CD4-positive, alpha-beta T cell treated with Interleukin-4 for 1 hour (primary cell): Measurements from ENCODE around the gene MYLIP.

Experiments used
- DNase-seq, 2 donors: peaks; one replicate each; pipeline ENCODE4 v3.0.0-alpha.2; 2020 to 2022

The MYLIP gene

DNA sequence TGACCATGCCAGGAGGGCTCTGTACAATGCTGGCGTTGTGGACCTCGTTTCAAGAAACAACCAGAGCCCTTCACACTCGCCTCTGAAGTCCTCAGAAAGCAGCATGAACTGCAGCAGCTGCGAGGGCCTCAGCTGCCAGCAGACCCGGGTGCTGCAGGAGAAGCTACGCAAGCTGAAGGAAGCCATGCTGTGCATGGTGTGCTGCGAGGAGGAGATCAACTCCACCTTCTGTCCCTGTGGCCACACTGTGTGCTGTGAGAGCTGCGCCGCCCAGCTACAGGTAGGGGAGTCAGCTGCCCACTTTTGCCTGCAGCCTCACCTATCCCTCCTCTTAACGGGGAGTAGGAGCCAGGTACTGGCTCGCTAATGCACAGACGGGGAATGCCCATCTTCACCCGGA lies 16.2 kb downstream of the MYLIP start:
- DNase-seq = no peak

DNA sequence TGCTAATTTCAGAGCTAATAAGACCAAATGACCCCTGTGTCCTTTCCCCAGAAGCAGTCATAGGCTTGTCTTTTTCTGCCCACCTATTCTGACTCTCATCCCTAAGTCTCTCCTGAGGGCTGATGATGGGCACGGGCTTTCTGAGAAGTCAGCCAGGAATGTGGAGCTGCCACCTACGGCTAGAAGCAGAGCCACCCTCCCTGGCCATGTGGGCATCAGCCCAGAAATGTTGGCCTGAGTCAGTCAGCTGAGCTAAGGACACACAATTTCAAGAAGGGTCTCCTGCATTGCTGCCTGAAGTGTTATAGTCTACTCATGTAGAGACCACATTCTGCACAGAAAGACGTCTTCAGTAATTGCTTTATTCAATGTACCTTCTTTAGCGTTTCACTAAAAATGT lies 17.1 kb downstream of the MYLIP start:
- DNase-seq = no peak

DNA sequence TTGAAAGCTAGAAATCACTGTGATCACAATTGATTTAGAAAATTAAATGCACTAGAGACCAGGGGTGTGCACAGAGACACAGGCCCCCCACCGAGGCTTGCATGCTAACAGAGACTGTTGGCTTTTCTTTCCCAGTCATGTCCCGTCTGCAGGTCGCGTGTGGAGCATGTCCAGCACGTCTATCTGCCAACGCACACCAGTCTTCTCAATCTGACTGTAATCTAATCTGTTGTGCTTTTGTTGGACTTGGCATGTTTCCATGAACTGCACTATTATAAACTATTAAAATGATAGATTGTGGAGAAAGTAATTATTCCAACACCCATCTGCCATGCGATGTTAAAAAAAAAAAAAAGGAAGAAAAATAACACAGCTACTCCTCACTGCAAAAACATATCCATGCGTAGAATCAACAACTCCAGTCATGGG lies 17.7 kb downstream of the MYLIP start:
- no peak for DNase-seq

DNA sequence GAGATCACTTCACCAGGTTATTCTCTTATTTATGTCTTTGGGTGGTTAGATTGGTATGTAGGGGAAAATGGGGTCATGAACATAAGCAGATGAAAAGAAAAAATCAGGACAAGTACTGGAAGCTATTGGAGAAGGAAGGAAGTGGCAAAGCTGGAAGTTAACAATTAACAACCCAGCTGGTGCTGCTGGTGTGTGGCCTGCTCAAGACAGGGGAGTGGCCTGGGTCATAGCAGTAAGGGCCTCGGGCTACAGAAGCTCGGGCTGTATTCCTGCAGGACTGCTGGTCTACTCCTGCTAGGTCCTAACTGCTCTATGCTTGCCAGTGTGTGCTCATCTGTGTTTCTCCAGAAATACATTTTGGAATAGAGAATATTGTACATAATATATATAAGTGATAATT lies 19.6 kb downstream of the MYLIP start:
- DNase-seq = no peak

DNA sequence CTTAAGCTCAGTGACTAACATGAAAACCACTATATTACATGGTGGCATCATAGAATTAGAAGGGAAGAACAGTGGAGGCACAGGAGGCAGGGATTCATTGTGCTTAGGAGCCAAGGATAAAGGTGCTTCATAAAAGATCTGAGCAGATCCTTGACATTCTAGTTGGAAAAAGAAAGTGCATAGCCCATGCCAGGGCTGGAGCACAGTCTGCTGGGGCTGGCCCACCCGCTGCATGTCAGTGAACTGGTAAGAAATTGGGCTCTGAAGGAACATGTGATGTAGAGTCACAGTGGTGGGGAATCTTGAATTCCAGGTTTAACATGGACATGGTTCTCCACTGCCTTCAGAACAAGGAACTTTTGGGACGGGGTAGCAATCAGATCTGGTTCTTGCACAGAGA lies 20.4 kb downstream of the MYLIP start:
- DNase-seq = no peak

DNA sequence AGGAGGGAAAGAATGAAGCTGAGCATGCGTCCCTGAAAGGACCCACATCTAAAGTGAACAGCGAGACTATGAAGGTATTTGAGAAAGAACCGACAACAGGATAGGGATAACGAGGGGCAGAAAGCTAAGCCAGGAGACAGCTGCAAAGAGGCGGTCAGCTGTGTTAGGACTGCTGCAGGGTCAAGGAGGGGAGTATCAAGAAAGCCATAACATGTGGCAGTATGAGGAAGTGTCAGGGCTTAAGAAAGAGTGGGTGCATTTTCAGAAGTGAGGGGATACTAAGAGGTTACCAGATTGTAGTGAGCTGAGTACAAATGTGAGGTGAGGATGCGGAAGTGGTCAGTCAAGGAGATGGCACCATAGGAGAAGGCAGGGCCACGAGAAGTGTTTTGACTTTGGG lies 21.2 kb downstream of the MYLIP start:
- DNase-seq = no peak

DNA sequence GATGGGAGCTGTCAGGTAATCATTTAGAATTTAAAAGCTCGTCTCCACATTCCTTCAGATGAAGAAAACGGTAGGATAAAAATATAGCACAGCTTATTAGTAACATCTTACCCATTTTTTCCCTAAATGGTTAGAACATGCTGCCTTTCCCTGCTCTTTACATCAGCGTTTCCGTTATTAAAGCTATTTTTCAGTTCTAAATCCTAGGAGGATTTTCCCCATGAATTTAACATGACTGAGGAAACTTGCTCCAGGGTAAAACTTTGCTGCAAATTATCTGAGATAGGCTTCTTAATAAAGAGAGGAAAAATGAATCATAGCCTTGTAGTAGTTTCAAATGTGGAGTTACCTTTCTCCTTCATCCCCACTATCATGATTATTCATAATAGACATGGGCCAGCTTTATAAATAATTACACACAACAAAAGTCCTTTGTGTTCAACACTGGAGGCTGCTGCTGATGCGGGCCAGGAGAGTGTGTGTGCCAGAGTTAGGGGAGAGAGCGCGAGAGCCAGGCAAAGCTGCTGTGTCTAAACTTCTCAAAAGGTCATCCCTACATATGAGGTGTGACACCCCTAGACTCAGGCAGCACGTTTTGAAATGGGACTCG lies 24.4 kb downstream of the MYLIP start:
- no peak for DNase-seq

DNA sequence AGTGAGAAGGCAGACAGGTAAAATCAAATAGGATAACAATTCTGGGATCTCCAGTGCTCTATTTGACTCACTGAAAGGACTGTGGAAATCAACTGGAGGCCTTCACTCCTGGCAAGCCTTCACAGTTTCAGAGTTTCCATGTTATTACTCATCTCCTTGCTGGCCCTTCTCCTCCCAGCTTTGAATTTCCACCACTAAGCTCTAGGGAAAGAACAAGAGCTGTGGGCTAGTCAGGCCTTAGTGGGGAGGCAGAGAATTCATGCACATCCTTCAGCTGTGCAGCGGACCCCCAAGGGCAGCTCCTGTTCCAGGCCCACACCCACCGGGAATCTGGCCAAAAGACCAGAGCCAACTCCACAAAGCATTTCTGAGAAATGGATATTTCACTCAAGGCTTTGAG lies 26.0 kb downstream of the MYLIP start:
- DNase-seq = no peak

DNA sequence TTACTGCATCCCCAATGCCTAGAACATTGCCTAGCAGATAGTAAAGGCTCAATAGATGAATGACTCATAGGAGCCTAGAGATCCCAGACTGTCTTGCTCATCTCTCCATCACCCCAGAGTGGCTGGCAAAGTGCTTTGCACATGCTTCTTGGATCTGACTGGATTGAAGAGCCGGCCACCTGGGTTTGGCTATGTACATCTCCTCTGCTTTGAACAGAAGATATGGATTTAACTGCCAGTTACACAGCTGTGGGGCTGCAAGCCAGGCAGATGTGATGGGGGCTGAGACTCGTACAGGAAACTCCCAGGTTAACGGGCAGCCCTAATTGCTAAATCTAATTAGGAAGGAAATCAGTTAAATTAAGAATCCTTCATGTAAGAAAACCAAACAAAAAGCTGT lies 28.6 kb downstream of the MYLIP start:
- no peak for DNase-seq

DNA sequence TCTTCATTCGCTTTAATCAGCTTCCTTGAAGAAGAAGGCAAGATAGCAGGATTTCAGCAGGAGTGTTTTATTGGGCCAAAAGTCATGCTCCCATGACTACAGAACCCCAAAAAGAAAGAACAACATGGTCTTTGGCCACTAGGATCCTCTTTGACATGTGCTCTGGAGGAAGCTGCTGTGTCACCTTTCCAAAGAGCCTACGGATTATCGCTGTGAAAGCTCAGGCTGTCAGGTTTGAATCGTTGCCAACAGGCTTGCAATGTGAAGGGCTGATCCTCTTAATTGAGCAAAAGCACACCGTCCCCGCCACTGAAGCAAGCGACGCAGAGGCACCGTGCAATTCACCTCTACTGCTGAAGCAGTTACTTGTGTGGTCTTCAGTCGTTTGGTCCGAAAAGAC lies 29.0 kb downstream of the MYLIP start:
- no peak for DNase-seq

DNA sequence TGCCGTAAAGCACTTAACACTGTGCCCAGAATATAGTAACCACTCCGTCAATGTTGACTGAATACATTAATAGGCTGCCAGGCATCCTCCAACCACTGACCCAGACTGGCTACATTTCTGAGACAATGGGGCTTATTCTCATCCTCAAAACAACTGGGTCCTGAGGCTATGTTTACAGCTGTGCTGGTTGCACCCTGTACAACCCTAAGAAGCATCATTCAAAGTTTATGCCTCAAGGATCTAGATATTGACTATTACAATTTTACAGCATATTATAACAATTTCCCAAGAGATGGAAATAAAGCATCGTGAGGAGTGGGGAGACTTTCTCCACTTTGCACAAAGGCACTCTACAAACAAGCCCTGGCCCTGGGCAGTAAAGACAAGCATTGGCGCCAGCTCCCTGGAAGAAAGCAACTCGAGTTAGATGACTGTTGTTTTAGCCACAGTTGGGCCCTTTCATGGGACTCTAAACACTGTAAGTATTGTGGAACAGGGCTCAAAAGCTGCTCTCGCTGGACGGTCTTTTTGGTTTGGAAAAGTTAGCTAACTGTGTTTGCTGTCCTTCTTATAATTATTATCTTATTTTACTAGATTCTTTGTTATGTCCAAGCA lies 30.2 kb downstream of the MYLIP start:
- no peak for DNase-seq

DNA sequence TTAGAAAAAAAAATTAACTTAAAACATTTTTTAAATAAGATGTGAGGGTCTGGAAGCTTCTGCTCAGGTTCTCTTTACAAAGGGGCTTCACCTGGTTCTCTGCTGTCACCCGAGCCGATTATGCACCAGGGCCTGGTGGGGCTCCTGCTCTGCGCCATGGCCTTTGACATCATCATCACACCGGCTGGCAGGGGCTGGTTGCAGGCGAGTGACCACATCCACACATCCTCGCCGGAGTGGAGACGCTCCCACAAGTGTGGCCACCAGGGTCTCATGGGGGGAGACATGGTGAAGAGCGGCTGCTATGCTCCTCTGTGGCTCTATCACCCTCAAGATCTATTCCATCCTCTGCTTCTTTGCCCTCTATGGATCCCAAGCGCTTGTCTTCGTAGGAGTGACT lies 31.9 kb downstream of the MYLIP start:
- DNase-seq = no peak

DNA sequence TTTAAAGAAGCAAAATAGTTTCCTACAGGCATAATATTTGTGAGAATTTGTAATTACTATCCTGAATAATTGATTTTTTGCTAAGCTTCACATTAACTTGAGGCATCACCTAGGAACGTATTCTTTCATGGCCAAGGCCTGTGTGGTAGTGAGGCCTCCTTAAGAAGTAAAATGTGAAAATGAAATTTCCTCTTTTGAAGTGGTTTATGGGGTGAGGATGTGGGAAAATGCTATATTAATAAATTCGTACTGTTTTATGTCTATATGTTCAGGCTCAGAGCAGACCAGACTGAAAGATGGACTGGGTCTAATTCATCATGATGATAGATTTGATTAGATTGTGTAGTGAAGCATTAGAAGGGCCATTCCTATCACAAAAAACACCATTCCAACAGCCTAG lies 33.1 kb downstream of the MYLIP start:
- no peak for DNase-seq

DNA sequence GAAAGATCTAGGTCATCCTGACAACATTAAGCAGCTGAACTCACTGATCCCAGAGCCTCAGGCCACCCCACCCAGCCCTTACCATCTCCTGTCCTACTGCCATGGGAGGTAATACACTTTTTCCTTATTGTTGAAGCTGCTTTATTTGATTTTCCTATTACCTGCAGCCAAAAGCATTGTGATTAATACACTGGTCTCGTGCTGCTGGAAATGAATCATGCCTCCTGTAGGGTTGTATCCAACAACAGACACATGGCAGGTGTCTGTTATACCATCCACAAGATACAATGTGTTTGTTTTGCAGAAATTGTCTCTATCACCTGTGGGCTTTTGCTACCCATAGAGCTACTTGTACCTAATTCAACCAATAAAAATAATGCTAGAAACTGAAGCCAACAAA lies 34.2 kb downstream of the MYLIP start:
- DNase-seq = no peak

DNA sequence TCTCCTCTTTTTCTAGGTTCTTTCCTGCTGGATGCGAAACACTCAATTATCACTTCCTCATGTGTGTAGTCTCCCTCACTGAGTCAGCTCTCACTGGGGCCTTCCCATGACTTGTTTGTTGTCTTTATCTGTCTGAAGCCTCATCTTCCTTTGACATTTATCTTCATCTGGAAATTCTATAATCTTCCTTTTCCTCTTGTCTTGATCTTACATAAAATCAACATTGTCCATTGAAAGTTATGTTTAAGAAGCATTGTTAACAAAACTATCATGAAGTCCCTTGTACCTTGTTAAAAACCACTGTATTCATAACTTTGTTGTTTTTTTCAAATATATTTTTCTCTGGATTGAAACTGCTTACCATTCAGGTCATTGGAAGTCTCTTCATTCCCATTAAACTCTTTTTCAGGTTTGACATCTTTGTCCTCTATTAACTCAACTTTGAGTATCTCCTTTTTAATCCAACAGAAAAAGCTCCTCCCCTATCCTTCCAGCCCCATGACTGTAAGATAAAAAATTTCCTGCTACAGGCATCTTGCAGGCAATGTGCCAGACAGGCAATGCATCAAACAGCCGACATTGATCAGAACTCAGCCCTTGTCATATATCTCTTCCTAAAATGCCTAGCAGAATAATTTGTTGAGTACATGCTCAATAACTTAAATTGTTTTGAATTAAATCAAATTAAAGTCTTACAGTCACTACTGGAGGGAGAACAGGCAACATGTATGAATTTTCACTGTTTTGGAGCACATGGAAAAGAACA lies 34.8 kb downstream of the MYLIP start:
- no peak for DNase-seq

DNA sequence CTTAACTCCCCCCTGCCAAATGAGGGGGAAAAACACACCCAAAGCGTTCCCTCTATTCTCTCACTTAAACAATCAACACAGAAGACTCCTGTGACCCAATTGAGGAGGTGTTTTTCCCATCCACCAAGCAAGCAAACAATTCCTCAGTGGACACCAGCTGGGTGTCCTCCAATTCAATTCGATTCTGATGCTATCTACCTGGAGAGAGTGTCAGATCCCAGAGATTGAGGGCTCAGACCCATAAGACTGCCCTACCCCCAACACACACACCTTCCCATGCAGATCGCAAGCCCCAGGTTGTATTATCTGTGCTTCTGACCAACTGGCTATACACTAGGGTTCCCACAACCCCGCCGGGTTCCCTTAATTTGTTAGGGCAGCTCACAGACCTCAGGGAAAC lies 36.8 kb downstream of the MYLIP start:
- no peak for DNase-seq

DNA sequence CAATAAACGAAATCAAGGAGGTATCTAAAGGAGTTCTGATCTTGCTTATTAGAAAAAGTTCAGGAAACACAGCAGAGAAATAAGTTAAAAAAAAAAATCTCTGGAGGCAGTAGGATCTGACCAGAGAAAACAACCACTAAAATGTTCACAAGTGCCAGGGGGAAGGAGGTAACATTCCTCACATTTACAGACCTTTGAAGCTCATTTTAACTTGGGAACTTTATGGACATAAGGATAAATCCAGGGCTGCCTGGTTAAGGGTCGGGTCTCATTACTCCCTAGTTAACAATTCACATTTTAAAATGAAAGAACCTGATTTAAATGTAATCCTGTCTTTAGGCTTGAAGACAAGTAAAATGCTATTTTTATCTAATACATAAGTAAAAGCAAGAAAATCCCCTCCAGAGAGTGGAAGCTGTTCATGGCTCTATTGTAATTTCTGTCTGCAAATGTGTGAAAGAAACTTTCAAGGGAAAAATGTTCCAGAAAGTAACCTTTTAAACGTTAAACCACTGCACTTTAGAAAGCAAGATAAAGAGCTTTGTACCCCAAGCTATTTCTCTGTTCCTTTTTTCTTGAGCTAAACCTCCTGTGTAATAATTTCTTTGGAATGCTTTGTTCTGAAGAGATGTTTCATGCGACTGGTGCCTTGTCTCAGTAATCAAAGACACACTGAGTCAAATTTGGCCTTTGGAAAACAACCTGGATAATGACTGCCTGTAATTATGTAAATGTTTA lies 38.2 kb downstream of the MYLIP start:
- no peak for DNase-seq

DNA sequence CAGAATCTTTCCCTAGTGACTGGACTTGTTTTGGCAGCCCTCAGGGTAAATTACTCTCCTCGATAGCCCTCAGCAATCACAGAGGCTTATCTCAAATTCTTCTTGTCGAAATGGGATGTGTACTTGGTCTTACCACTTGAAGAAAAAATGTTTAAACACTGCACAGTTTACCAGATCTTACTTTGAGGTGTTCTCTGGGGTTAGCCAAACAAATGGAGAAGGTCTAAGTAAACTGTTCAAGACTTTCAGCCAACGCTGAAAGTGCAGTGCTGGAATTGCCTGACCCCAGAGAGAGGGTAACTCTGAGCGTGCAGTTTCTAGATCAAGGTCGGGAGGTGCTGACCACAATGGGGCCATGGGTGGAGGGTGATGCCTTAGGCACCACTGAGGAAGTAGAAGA lies 39.2 kb downstream of the MYLIP start:
- DNase-seq = no peak

DNA sequence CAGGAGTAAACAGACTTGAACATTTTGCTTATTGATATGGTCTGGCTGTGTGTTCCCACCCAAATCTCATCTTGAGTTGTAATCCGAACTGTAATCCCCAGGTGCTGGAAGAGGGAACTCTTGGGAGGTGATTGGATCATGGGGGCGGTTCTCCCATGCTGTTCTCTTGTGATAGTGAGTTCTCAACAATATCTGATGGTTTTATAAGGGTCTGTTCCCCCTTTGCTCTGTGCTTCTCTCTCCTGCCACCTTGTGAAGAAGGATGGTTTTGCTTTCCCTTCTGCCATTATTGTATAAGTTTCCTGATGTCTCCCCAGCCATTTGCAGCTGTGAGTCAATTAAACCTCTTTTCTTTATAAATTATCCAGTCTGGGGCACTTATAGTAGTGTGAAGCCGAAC lies 40.0 kb downstream of the MYLIP start:
- peak in 1 of 2 donors; percentile 43 for DNase-seq

DNA sequence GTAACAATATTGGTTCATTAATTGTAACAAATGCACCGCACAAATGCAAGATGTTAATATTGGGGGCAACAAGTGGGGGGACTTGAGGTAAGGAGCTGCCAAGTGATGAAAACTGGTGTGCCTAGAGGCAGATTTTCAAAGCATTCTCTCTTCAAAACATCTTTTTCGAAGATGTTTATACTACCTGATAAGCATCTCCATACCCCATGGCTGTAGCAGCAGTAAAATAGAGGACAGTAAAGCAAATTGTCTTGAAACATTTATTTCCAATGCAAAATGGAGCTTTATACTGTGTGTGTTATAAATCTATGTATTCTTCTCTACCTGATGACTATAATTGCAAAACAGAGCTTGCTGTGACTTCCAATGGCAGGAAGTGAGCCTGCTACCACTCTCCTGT lies 42.5 kb downstream of the MYLIP start:
- DNase-seq = no peak

DNA sequence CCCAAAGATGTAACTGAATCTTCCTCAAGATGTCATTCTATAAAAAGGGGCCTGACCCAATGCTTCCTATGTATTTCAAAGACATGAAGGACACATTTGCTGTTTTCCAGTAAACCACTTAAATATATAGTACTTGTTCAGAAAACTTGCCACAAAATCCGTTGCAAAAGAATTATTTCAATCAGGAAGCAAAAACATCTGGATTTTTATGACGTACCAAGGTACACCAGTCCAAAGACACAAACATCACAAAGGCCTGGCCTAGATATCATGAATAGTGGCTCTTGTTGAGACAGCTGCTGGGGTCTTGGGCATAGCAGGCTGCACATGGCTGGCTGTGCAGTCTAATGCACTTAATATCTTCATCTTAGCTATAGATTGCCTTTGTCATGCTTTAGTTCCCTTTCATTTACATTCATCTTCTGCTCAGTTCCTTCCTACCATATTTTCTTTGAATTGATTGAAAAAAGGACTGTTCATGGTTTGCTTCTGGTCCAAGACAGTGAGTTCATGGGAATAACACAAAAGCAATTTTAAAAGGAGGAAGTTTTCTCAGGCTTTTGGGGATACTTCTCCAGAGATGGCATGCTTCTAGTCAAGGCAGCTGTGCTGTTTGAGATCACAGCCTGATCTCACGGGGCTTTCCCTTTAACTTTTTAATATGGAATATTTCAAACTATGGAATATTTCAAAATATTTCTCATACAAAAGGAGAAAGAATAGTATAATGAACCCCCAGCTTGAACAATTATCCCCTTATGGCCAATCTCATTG lies 44.5 kb downstream of the MYLIP start:
- DNase-seq = no peak

DNA sequence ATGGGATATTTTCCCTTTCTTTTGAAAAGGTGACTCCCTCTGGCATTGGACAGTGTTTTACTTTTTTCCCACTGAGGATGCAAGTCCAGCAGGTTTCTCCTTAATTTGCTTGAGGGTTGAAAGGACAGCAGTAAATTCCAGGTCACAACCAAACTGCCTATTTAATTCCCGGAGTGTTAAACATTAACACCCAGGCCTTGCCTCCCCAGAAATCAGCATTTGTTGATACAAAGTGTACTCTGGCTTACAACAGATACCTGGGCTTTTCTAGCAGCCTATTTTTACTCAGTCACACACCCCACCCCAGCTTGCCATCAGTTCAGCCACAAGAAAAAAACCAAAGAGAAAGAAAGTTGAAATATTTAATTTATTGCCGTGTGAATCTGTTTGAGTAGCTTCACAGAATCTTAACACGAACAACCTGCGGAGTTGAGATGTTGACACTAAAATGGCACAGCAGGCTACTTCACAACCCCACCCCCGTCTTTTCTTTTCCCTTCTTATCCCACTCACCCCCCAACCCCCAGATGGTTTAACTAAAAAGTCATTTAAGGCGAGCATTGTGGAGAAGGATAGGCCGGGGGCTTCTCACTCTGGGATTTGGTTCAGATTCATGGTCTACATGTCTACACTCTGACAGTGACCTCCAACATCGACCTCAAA lies 45.7 kb downstream of the MYLIP start:
- DNase-seq = no peak
